Measurements from ENCODE around the gene TRIM8.

Gene TRIM8

DNA sequence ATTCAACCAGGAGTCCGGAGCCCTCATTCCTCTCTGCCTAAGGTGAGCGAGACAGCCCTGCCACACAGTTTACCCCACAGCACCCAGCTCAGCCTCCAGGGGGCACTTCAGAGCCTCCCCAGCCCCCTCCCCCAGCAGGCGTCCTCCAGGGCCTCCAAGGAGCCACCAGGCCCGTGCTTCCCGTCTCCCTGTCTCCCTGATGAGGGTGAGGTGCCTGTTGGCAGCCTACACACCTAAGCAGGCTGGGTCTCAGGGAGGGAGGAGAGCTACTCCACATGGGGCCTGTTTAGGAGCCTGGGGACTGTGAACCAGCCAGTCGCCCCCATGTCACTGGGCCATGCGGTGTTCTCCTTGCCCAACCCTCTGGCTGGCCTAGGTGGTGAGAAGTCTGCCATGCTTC is 28.9 kb upstream of the TRIM8 start:
- no peak for DNase-seq (ENCODE audit: low read depth in 1 of 2, low spot score in 1 of 2)

DNA sequence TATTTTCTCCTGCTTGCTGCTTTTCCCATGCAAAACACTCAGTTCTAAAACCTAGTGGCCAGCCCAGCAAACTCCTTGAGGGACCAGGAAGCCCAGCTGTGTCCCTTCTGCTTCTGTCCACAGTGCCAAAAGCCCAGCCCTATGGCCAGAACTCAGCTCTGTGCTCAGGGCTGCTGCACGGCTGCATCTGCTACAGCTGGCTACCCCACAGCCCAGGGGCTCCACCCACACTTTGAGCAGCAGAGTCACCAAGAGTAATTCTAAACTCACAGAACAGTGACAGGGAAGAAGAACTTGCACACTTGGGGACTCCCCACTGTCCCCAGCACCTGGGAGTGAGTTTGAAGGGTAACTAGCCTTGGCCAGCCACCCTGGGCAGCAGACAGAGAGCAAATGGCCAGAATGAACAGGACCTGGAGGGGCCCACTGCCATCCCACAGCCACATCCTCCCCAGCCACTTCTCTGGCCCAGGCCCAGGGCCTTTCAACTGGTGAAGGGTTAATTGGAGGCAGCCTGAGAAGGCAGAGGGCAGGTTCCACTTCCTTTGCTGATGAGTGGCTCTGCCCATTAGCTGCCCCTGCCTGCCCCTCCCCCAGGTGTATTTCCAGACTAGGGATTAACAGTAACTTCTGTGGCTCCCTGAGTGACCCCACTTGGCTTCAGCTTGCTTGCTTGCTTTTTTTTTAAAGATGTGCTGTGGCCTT is 28.1 kb upstream of the TRIM8 start:
- no peak for DNase-seq (ENCODE audit: low read depth in 1 of 2, low spot score in 1 of 2)

DNA sequence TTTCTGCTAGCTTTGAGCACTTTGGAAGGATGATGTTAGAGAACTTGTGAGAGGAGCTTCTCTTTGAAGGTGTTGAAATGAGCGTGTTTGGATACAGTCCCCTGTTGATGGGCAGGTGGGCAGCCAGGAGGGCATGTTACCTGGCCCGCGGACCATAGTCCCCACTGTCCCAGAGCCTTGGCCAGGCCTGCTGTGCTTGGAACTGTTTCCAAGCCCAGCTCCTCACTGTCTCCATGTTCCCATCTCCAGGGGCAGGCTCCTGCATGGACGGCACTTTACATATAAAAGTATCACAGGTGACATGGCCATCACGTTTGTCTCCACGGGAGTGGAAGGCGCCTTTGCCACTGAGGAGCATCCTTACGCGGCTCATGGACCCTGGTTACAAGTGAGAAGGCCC is 27.2 kb upstream of the TRIM8 start:
- no peak for DNase-seq (ENCODE audit: low read depth in 1 of 2, low spot score in 1 of 2)

DNA sequence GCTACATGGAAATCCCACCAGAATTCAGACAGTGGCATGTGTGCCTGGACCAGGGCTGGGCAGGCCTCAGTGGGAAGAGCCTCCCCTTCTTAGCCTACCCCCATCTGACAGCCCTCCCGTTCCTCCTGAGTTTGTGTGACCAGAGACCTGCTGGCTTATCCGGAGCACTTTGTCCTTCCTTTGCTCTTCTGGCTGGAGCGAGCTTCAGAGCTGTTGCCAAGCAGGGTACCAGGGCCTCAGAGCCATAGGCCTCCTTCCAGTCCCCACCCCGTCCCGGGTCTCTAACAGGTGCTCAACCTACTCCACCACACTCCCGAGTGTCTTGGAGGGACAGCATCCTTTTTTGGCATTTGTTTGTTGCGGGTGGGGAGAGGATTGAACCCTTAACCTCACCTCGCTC is 26.5 kb upstream of the TRIM8 start:
- no peak for DNase-seq (ENCODE audit: low read depth in 1 of 2, low spot score in 1 of 2)

DNA sequence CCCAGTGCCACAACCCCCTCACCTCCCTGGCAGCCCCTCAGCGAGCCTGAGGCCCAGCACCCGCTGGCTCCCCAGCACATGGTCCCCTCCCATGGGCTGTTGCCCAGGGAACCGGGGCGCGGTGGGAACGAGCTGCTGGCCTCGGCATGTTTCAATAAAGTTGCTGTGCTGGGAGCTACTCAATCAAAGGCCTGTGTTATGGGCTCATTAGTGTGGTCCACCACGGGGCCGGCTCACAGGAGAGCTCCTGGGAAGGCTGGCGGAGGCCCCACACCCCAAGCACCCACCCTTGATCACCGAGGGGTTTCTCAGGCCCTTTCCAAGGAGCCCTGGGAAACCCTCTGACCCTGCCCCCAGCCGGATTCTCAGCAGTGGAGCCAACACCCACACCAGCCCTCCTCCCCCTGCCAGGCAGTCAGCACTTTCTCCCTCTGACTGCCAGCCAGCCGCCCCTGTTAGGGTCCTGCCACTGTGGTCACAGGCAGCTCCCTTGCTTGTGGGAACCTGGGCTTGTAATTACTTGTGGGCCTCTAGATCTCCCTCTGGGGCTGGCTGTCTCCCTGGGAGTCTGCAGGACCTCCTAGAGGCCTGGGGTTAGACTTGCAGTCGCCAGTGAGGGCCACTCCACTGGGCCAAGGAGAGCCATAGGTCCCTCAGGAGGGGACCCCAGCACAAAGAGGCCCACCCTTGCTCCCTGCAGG is 24.8 kb upstream of the TRIM8 start:
- no peak for DNase-seq (ENCODE audit: low read depth in 1 of 2, low spot score in 1 of 2)

DNA sequence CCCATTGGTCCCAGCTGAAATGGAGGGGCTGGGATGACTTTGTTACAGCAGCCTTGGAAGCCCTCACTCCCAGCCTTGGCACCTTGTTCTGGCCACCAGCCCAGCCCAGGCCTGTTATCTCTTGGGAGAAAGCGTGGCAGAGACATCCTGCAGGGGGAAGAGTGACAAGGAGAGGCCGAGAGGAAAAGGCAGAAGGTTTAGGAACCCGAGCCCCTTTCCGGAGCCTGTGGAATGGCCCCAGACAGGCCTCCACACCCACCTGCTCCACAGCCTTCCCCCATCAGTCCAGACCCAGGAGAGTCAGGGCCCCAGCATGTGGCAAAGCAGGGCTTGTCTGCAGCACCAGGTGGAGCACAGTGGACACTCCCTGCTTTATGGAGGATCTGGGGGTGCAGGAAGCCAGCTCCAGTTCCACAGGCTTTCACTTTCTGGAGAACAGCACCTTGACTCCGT is 24.1 kb upstream of the TRIM8 start:
- no peak for DNase-seq (ENCODE audit: low read depth in 1 of 2, low spot score in 1 of 2)

DNA sequence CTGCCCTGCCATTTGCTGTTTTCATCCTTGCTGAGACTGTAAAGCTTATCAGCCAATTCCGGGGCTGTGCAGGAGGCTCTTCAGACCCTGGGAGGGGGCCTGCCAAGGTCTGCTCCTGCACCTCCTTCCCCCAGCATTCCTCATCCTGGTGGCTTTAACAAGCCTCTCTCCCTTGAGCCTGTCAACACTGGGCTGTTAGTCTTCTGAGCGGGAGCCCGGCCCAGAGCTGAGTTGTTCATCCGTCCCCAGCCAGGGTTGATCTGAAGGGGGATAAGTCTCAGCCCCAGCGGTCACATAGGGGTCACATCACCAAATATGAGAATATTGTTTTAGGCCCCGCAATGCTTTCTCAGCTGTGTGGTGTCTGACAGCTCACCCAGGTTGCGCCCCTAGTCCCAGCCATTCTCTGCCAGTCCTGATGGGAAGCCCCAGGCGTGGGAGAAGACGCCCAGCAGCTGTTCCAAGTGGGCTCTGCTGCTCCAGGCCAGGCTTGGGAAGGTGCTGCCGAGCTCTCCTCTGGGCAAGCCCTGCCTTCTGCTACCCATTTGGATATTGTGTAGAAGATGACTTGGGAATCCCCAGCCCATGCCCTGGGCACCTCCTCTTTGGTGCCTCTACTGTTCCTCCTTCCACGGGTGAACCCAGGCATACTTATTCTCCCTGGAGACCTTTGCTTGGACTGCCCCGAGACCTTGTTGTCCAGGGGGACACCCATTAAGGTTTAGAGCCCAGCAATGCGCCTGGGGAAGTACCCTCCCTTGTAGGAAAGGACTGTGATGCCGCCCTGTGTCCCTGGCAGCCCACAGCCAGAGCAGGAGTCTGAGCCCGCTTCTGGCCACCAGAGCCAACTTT is 23.5 kb upstream of the TRIM8 start:
- DNase-seq (ENCODE audit: low read depth in 1 of 2, low spot score in 1 of 2), result no peak

DNA sequence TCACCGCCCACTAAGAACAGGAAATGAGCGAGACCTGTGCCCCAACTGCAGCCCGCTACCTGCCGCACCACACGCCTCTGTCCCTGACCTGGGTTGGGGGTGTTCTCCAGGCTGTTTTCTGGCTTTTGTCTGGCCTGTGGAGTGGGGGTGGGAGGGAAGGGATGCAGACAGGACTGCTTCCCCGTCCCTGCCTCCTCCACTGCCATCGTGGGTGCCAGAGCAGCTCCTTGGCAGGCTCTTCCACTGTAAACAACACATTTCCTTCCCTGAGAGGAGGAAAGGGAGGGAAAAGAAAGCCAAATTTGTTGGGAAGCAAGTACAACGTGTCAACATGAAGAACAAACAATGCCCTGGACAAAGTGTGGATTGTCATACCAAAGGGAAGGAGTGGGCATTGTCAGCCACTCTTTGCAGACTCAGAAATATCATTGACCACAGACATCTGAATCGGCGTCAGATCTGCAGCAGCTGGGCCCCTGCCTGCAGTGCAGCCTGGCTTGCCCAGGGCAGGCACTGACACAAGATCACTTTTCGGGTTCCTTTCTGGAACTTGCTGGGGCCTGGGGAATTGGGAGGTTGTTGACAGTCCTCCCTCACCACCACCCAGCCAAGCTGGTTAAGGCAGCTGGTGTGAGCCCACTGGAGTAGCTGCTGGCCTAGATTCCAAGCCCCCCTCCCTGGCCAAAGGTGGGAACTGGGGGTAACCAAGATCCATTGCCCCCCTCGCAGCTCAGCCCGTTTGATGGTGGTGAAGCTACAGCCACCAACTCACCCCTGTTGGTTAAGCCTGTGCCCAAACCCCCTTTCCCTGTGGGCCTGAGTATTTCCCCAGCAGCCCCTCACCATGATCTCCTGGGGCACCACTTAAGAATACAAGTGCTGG is 22.6 kb upstream of the TRIM8 start:
- no peak for DNase-seq (ENCODE audit: low read depth in 1 of 2, low spot score in 1 of 2)

DNA sequence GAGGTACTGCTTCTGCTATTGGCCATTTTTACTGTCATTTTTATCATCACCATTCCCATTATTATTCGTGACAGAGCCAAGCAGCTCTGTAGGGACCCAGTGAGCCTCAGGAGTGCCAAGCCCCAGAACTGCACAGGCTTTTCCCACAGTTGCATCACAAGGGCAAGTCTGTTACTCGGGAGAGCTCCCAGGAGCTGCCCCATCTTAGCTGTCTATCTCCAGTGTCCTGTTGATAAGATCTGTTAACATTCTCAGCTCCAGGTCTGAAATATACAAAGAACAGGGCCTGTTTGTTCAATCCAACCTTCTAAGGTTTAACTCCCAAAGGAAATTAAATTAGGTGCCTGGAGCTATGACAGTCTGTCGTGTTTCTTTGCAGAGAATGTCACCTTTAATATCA is 20.2 kb upstream of the TRIM8 start:
- no peak for DNase-seq (ENCODE audit: low read depth in 1 of 2, low spot score in 1 of 2)

DNA sequence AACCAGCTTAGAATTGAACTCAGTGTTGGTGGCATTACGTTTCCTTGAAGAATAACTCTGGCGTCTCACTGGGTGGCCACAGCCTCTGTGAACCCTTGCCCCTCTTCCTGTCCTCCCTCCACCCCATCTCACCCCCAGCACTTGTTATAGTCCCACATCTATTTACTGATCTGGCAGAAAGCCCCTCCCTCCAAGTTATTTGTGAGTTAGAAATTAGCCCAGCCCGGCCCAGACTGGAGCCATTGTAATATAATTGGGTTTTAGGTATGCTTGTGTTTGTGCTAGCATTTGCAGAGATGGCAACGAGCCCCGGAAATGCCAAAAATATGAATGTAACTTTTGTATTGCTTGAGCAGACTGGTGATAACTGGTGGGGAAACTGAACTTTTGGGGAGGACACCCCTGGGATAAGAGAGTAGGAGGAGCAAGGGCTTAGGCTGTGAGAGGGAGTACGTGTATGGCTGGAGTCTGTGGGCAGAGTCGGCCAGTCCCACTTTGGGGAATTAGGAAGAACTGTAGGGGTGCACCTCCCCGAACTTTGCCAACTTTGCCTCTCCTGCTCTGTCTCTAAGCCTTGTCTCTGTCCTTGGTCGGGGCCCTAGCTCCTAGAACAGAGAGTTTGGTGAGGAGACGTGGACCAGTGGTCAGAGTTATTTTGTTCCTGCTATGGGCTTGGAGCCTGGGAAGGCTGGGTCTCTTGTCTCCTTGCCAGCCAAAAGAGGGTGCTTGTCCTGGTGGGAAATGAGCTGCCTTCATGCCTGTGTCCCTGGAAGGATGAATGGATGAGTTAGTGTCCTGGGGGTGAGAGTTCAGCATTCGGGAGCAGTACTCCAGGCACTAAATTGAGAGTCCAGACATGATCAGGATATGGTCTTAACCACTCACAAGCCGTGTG is 19.3 kb upstream of the TRIM8 start:
- DNase-seq (ENCODE audit: low read depth in 1 of 2, low spot score in 1 of 2), result no peak

DNA sequence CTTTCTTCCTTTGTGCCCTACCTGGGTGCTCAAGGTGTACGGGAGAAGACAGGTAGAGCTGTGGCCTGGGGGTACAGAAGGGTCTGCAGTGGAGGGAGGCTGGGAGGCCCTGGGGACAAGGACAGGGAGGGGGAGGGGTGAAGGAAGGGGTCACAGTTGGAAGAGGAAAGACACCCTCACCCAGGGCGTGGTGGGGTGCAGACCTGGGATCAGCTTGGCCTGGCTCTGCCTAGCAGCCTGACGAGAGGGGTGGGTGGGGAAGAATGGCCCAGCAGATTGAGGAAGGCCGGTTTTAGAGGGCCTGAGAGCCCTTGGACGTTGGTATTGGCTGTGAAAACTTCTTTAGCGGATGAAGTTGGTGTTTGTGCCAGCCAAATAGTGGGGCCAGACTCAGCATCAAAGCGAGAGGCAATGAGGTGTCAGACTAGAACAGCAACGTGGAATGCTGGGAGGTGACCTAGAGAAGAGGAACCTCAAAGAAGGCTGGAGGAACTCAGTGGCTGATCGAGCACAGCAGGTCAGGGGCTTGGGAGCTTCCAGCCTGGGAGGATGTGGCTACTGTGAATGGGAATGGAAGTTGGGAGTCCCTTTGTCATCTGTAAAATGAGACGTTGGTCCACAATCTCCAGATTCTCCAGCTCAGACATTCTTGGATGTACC is 18.1 kb upstream of the TRIM8 start:
- DNase-seq (ENCODE audit: low read depth in 1 of 2, low spot score in 1 of 2), result no peak

DNA sequence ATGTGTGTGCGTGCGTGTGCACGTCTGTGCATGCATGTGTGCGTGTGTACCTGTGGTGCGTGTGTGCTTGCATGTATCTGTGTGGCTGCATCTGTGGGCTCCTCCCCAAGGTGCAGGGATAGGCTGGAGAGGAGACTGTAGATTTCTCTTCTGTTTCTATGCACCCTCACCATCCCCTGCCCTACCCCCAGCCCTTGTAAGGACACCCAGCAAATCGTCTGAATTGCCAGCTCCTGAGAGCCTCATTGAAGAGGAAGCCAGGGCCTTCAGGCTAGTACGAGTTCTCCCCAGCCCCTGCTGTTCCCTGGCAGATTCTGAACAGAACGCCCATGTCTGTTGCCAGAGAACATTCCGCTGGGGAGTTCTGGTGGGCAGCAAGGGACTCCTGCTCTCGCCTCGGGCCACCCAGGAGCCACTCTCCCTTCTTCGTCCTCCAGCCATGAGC is 17.0 kb upstream of the TRIM8 start:
- DNase-seq (ENCODE audit: low read depth in 1 of 2, low spot score in 1 of 2), result no peak

DNA sequence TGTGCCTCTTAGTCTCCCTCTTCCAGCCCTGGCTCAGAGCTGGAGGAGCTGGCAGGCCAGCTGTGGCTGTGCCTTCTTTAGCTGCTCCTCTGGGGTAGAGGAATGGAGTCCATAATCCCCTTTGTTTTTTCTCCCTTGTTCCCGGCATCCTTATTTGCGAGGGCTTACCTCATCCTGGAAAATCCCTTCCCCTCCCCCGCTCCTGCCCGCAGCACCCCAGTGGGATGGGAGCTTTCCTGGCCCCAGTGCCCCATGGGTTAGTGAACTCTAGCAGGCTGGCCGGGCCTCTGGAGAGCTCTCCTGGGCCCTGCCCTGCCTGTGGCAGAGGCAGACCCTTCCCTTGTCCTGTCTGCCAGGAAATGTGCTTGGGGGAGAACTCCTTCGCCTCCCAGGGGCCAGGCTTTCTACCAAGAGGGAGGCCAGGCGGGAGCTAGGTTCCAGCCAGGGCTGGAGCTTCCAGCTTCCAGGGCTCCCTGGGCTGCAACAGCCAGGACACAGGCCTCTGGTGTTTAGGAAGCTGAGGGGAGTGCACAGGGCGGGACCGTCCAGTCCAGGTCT is 16.5 kb upstream of the TRIM8 start:
- no peak for DNase-seq (ENCODE audit: low read depth in 1 of 2, low spot score in 1 of 2)

DNA sequence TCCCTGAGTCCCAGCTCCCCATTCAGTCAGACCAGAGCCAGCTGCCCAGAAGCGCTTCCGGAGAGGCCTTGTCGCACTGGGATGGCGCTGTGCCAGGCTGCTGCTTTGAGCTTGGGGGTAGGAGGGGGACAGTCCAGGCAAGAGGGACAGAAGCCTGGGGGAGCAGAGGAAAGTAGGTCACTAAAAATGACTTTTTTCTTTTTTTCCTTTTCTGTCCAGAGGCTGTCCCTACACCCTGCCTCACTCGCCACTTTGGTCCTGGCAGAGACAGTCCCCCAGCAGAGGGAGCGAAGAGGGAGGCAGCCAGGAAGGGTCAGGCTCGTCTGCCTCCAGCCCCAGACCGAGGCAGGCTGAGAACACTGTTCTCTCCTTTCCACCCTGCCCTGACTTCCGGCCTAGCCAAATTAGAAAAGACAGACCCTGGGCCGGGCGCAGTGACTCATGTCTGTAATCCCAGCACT is 15.8 kb upstream of the TRIM8 start:
- no peak for DNase-seq (ENCODE audit: low read depth in 1 of 2, low spot score in 1 of 2)

DNA sequence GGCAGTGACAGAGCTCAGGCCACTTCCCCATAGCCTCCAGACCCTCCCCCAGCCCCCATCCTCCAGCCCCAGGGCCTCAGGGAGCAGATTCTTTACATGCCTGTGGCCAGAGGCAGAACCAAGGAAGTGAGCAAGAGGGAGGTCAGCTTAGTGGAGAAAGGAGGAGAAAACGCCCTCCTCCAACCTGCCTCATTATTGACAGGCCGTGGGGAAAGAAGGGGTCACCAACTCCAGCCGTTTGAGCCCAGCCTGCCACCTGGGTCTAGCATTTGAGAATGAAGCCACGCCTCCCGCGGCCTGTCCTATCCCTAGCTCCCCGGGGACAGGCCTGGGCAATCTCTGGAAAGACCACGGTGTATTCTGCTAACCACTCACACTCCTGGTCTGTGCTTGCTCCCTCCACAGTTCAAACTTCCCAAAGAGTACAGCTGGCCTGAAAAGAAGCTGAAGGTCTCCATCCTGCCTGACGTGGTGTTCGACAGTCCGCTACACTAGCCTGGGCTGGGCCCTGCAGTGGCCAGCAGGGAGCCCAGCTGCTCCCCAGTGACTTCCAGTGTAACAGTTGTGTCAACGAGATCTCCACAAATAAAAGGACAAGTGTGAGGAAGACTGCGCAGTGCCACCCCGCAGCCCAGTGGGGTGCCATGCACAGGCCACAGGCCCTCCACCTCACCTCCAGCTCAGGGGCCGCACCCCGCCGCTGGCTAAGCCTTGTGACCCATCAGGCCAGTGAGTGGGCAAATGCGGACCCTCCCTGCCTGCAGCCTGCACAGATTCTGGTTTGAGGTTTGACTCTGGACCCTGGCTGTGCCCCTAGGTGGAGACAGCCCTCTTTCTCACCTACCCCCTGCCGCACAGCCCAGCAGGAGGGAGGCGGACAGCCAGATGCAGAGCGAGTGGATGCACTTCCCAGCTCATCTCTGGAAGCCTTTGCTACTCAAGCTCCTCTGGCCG is 14.3 kb upstream of the TRIM8 start:
- DNase-seq (ENCODE audit: low read depth in 1 of 2, low spot score in 1 of 2), result no peak

DNA sequence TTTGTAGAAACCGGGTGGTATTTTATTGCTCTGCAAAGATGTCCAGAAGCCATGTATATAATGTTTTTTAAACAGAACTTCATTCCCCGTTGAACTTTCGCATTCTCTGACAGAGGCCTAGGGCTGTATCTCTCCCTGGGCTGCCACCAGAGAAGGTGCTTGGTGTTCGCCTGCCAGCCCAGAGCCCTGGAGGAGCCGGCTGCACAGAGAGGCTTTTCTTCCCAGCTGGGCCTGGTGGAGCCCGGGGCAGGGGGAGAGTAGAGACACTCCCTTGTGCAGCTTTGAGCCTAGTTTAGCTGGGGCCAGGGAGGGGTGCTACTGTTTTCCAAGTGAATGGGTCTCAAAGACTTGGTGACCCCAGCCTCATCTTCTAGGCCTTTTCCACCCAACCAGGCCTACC is 13.6 kb upstream of the TRIM8 start:
- DNase-seq (ENCODE audit: low read depth in 1 of 2, low spot score in 1 of 2), result no peak

DNA sequence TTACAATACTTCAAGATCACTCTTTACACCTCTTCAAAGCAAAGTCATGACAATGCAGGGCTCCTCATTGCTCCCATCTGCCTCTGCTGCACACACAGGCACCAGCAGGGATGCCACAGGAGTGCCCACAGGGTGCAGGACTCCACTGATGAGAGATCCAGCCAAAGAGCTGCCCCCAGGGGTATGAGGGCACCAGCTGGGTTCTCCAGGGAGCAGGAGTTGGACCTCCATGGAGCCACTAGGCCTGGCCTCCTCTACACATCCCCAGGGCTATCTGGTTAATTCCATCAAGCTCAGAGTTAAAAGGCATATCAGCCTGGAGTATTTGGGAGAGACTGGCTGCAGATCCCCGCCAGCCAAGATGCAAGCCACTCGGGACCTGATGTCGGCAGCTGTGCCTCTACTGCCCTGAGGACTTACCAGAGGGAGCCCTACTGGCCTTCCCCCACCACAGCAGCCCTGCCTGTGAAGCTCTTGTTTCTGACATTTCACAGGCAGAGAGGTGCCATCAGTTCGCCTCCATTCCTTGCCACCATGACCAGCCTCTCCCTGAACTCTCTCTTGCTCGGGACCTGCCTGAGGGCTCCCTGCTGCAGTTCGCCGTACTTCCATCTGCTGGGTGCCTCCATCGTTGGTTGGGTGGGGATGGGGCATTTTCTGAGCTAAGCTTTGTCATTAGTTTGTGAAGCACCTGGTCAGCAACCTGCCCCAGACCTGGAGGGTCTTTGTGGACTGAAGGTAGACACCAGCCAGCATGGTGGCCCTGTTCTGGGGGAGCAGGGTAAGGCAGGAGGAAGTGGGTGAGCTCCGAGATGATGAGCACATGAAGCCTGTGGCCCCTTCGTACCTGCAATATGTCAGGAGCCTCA is 12.5 kb upstream of the TRIM8 start:
- no peak for DNase-seq (ENCODE audit: low read depth in 1 of 2, low spot score in 1 of 2)

Data from stimulated activated CD4-positive, alpha-beta T cell treated with anti-CD3 and anti-CD28 coated beads, Interleukin-15, amount 100 ng/mL, for 1 hour (primary cell).